ENCODE data around the gene KIAA1217.

The KIAA1217 gene

DNA sequence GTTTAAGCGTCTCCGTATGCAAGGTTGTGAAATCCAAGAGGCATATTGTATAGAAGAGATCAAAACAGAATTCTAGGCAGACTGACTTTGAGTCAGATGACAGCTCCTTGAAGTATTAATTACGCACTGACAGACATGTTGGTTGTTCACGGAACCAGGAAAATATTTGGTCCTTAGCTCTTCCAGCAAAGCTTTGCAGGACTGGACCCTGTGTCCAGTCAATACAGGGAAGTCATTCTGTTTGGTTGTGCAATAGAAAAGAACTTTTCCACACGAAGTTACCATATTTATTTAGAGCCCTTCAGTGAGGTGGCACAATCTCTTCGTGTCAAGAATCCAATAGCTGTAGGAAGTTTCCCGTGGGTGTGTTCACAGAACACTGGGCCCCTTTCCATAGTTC, 309.5 kb downstream of the KIAA1217 start:
- TF ChIP-seq FOXP2 (optimal IDR thresholded peaks at IDR 0.05; ENCODE audit: borderline replicate concordance, extremely low read depth, extremely low read length, insufficient read depth) = no peak
- TF ChIP-seq SIN3A (IDR thresholded peaks at IDR 0.05; ENCODE audit: borderline replicate concordance, insufficient read depth, low read length) = no peak
- TF ChIP-seq, protein P1, sequence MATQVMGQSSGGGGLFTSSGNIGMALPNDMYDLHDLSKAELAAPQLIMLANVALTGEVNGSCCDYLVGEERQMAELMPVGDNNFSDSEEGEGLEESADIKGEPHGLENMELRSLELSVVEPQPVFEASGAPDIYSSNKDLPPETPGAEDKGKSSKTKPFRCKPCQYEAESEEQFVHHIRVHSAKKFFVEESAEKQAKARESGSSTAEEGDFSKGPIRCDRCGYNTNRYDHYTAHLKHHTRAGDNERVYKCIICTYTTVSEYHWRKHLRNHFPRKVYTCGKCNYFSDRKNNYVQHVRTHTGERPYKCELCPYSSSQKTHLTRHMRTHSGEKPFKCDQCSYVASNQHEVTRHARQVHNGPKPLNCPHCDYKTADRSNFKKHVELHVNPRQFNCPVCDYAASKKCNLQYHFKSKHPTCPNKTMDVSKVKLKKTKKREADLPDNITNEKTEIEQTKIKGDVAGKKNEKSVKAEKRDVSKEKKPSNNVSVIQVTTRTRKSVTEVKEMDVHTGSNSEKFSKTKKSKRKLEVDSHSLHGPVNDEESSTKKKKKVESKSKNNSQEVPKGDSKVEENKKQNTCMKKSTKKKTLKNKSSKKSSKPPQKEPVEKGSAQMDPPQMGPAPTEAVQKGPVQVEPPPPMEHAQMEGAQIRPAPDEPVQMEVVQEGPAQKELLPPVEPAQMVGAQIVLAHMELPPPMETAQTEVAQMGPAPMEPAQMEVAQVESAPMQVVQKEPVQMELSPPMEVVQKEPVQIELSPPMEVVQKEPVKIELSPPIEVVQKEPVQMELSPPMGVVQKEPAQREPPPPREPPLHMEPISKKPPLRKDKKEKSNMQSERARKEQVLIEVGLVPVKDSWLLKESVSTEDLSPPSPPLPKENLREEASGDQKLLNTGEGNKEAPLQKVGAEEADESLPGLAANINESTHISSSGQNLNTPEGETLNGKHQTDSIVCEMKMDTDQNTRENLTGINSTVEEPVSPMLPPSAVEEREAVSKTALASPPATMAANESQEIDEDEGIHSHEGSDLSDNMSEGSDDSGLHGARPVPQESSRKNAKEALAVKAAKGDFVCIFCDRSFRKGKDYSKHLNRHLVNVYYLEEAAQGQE (IDR thresholded peaks at IDR 0.05; ENCODE audit: insufficient read depth in 1 of 2, low read depth in 2 of 2, low read length in 2 of 2) = no peak
- no peak for TF ChIP-seq TAF1 (IDR thresholded peaks at IDR 0.05; ENCODE audit: borderline replicate concordance, insufficient read depth, low read length)
- no peak for TF ChIP-seq POLR2AphosphoS5 (IDR thresholded peaks at IDR 0.05; ENCODE audit: low read depth, low read length)

DNA sequence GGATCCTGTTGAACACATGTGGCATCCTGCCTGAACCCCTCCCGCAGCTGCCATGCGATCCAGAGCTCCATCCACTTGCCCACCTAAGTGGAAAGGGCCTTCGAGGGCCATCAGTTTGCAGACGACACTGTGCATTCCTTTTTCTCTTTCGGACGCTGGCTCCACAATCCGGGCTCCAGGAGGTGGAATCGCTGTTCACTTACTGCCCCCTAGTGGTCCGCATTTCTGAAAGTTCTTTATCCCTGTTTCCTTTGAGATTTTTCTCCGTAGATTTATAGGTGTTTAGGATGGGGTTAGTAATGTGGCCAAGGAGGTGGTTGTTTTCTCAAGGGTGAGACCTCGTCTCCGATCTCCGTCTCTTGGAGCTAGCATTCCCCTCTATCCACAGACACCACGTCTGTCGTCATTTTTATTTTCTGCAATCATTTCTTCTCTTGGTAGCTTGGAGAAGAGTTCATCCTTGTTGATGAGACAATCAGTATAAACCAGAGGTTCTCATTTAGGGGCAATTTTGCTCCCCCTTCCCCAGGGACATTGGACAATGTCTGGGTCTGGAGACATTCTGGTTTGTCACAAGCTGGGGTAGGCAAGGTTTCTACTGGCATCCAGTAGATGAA, 310.2 kb downstream of the KIAA1217 start:
- no peak for TF ChIP-seq TAF1 (IDR thresholded peaks at IDR 0.05; ENCODE audit: borderline replicate concordance, insufficient read depth, low read length)

DNA sequence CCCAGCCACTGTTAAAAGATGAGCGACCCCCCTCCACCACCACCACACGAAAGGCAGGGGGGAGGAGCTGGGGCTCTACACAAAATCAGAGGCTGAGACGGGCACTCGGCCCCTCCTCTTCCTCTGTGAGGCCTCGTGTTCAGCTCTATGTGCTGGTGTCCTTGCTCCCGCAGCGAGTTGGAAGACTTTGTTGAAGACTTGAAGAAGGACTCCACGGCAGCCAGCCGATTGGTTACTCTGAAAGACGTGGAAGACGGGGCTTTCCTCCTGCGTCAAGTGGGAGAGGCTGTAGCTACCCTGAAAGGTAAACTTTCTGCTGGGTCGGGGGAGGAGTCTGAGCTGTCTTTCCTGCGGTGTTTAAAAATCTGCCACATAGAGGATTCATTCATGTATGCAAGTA, 311.0 kb downstream of the KIAA1217 start:
- TF ChIP-seq, protein P1 (IDR thresholded peaks at IDR 0.05; ENCODE audit: insufficient read depth in 1 of 2, low read depth in 2 of 2, low read length in 2 of 2) = no peak
- TF ChIP-seq FOXP2 (optimal IDR thresholded peaks at IDR 0.05; ENCODE audit: borderline replicate concordance, extremely low read depth, extremely low read length, insufficient read depth) (no peak), TAF1 (IDR thresholded peaks at IDR 0.05; ENCODE audit: borderline replicate concordance, insufficient read depth, low read length) (no peak), POLR2AphosphoS5 (IDR thresholded peaks at IDR 0.05; ENCODE audit: low read depth, low read length) (no peak), SIN3A (IDR thresholded peaks at IDR 0.05; ENCODE audit: borderline replicate concordance, insufficient read depth, low read length) (no peak)

DNA sequence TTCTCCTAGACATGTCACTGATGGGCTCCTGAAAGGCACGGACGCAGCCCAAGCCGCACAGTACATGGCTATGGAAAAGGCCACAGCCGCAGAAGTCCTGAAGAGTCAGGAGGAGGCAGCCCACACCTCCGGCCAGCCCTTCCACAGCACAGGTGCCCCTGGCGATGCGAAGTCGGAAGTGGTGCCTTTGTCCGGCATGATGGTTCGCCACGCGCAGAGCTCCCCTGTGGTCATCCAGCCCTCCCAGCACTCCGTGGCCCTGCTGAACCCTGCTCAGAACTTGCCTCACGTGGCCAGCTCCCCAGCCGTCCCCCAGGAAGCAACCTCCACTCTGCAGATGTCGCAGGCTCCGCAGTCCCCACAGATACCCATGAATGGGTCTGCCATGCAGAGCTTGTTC, 315.4 kb downstream of the KIAA1217 start:
- no peak for TF ChIP-seq TAF1 (IDR thresholded peaks at IDR 0.05; ENCODE audit: borderline replicate concordance, insufficient read depth, low read length)
- TF ChIP-seq, protein P1 (IDR thresholded peaks at IDR 0.05; ENCODE audit: insufficient read depth in 1 of 2, low read depth in 2 of 2, low read length in 2 of 2) = no peak
- TF ChIP-seq FOXP2 (optimal IDR thresholded peaks at IDR 0.05; ENCODE audit: borderline replicate concordance, extremely low read depth, extremely low read length, insufficient read depth) = no peak

DNA sequence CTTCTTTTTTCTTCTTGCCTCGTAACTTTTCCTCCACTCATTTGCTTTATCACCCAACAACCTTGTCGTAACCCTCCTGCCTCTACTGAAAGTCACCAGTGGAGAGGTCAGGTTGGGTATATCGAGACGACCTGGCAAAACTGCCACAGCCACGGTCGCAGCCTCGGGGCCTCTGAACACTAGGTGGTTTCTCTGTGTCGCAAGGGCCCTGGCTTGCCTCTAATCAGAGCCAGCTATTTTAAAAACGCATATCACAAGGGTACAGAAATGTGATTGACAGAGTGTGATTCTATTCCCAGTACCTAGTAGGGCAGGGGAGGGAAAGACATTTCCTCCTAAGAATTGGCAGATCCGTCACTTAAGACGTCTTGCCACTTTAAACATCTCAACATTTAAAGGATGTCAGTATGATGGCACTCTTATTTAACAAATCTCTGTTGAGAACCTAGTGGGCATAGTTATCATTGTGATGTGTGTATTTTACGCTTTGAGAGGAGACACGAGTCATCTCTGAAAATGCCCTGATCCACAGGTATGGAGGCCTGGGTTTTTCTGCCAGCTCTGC, 317.2 kb downstream of the KIAA1217 start:
- TF ChIP-seq FOXP2 (optimal IDR thresholded peaks at IDR 0.05; ENCODE audit: borderline replicate concordance, extremely low read depth, extremely low read length, insufficient read depth) = no peak
- no peak for TF ChIP-seq SIN3A (IDR thresholded peaks at IDR 0.05; ENCODE audit: borderline replicate concordance, insufficient read depth, low read length)

DNA sequence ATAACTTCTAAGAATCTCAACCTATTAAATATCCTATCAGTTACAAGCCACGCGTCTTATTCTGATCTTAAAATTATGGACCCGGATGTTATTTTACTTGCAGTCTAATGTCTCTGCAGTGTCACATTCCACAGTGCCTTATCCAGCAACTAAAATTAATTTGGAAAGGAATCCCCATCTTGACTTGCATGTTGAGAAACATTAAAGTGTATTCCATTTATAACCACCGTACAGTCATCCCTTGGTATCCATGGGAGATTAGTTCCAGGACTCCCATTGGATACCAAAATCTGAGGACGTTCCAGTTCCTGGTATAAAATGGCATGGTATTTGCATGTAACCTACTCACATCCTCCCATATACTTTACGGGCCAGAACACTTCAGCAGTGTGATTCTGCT, 320.0 kb downstream of the KIAA1217 start:
- TF ChIP-seq TAF1 (IDR thresholded peaks at IDR 0.05; ENCODE audit: borderline replicate concordance, insufficient read depth, low read length) (no peak), SIN3A (IDR thresholded peaks at IDR 0.05; ENCODE audit: borderline replicate concordance, insufficient read depth, low read length) (no peak), POLR2AphosphoS5 (IDR thresholded peaks at IDR 0.05; ENCODE audit: low read depth, low read length) (no peak), FOXP2 (optimal IDR thresholded peaks at IDR 0.05; ENCODE audit: borderline replicate concordance, extremely low read depth, extremely low read length, insufficient read depth) (no peak)
- TF ChIP-seq, protein P1 (IDR thresholded peaks at IDR 0.05; ENCODE audit: insufficient read depth in 1 of 2, low read depth in 2 of 2, low read length in 2 of 2) = no peak

Data from PFSK-1 (cell line).